ENCODE results near the gene EMILIN2.

EMILIN2 gene

GRCh38 chr18:2879889-2880288, 33.1 kb downstream of the EMILIN2 start:
- DNase-seq, result no peak

GRCh38 chr18:2880473-2880872, 33.7 kb downstream of the EMILIN2 start:
- no peak for DNase-seq

- DNase-seq, result no peak
Observed at GRCh38 chr18:2881088-2881839, 34.5 kb downstream of the EMILIN2 start.

GRCh38 chr18:2881840-2882195, 35.0 kb downstream of the EMILIN2 start:
- no peak for DNase-seq

GRCh38 chr18:2882201-2882600, 35.4 kb downstream of the EMILIN2 start:
- no peak for DNase-seq

- no peak for DNase-seq
Observed at GRCh38 chr18:2883076-2883735, 36.4 kb downstream of the EMILIN2 start.

- DNase-seq, result no peak
Observed at GRCh38 chr18:2884706-2885285, 38.0 kb downstream of the EMILIN2 start.

- no peak for DNase-seq
Observed at GRCh38 chr18:2887470-2887869, 40.7 kb downstream of the EMILIN2 start.

GRCh38 chr18:2889761-2890192, 43.0 kb downstream of the EMILIN2 start:
- no peak for DNase-seq

GRCh38 chr18:2890606-2891005, 43.8 kb downstream of the EMILIN2 start:
- no peak for DNase-seq

GRCh38 chr18:2891526-2892431, 45.0 kb downstream of the EMILIN2 start:
- DNase-seq, result no peak

GRCh38 chr18:2893056-2893455, 46.2 kb downstream of the EMILIN2 start:
- no peak for DNase-seq

- DNase-seq, result no peak
Observed at GRCh38 chr18:2893676-2894075, 46.9 kb downstream of the EMILIN2 start.

GRCh38 chr18:2894131-2894840, 47.5 kb downstream of the EMILIN2 start:
- DNase-seq, result no peak

- DNase-seq, result no peak
Observed at GRCh38 chr18:2894841-2895370, 48.1 kb downstream of the EMILIN2 start.

GRCh38 chr18:2895391-2895790, 48.6 kb downstream of the EMILIN2 start:
- no peak for DNase-seq

- DNase-seq, result no peak
Observed at GRCh38 chr18:2896990-2897389, 50.2 kb downstream of the EMILIN2 start.

GRCh38 chr18:2897448-2898185, 50.8 kb downstream of the EMILIN2 start:
- no peak for DNase-seq

GRCh38 chr18:2898186-2898640, 51.4 kb downstream of the EMILIN2 start:
- DNase-seq, result peak; percentile 64 to 85

GRCh38 chr18:2900684-2901422, 54.0 kb downstream of the EMILIN2 start:
- no peak for DNase-seq

Data from inflammatory macrophage treated with lipopolysaccharide for 1 hour (primary cell).